ENCODE data around the gene DIP2C.
"Not testable (repeated sequence)": the region's sequence is repeated elsewhere in the genome, so short reads cannot be mapped to it uniquely, and the experiment has no call there.

The DIP2C gene

DNA sequence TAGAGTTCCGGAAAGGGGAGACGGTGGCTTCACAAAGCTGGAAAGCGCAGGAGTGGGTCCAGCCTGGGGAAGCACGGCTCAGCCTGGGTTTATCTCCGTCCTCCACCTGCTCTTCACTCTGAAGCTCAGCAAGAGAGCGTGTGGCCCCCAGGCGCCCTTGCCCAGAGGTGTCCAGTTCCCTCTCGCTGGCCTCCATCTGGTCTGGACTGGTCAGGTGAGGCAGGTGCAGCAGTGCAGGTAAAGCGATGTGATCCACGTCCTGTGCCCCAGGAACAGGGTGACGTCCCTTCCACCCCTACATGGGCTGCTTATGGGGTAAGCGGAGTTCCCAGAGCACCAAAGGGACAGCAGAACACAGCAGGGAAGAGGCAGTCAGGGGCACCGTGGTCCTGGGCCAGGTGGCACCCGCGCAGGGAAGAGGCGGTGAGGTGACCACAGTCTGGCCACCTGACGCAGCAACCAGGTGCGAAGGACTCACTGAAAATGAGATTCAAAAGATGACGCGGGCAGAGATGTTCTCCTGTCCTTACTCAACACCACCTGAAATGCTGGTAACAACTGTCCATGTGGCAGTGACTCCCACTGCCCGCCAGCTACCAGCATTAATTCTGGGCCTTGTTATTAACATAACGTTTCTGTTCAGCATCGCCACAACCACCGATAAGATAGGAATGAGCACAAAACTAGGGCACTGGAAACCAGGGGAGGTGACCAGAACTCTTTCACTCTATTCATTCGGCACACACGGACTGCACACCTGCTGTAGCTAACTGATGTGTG is 33.0 kb upstream of the DIP2C start:
- FAIRE-seq = no peak
- TF ChIP-seq POLR2A (IDR thresholded peaks at IDR 0.05; ENCODE audit: low read depth, low read length) (no peak), TAF1 (IDR thresholded peaks at IDR 0.05; ENCODE audit: borderline replicate concordance, low read depth, low read length) (no peak), POLR2AphosphoS5 (IDR thresholded peaks at IDR 0.05; ENCODE audit: low read depth, low read length) (no peak)

DNA sequence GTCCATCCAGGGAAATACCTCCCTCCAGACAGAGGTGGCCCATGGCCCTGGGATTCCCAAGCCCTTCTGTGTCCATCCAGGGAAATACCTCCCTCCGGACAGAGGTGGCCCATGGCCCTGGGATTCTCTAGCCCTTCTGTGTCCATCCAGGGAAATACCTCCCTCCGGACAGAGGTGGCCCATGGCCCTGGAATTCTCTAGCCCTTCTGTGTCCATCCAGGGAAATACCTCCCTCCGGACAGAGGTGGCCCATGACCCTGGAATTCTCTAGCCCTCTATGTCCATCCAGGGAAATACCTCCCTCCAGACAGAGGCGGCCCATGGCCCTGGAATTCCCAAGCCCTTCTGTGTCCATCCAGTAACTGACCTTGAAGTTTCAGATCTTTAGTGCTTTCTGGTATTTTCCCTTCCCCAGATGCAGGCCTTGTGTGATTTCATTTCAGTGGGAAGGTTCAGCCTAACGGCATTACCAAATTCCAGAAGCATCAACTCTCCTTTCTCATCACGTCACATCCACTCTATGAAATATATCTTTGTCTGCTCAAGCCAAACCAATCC is 28.8 kb upstream of the DIP2C start:
- TF ChIP-seq POLR2A (IDR thresholded peaks at IDR 0.05; ENCODE audit: low read depth, low read length) (no peak), TAF1 (IDR thresholded peaks at IDR 0.05; ENCODE audit: borderline replicate concordance, low read depth, low read length) (no peak), POLR2AphosphoS5 (IDR thresholded peaks at IDR 0.05; ENCODE audit: low read depth, low read length) (no peak)
- FAIRE-seq (no peak), DNase-seq (ENCODE audit: insufficient read length) (no peak)

More for the DNA sequence above, 33.0 kb upstream of the DIP2C start:
- no peak for DNase-seq (ENCODE audit: insufficient read length)

DNA sequence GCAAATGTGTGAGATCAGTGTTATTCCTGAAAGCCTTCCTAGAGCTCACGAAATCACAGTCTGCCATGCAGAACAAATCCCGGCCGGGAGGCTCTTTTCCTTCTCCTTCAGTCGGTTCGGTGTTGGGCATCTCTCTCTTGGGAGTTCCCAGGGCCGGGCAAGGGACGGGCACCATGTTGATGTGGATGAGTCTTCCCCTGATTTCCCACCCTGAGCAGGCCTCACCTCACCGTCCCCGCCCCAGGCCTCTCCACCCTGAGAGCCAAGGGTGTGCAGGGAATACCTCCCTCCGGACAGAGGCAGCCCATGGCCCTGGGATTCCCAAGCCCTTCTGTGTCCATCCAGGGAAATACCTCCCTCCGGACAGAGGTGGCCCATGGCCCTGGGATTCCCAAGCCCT is 28.0 kb upstream of the DIP2C start:
- TF ChIP-seq TAF1 (IDR thresholded peaks at IDR 0.05; ENCODE audit: borderline replicate concordance, low read depth, low read length) = no peak
- no peak for TF ChIP-seq POLR2A (IDR thresholded peaks at IDR 0.05; ENCODE audit: low read depth, low read length)
- no peak for TF ChIP-seq POLR2AphosphoS5 (IDR thresholded peaks at IDR 0.05; ENCODE audit: low read depth, low read length)
- no peak for DNase-seq (ENCODE audit: insufficient read length)
- FAIRE-seq = no peak

DNA sequence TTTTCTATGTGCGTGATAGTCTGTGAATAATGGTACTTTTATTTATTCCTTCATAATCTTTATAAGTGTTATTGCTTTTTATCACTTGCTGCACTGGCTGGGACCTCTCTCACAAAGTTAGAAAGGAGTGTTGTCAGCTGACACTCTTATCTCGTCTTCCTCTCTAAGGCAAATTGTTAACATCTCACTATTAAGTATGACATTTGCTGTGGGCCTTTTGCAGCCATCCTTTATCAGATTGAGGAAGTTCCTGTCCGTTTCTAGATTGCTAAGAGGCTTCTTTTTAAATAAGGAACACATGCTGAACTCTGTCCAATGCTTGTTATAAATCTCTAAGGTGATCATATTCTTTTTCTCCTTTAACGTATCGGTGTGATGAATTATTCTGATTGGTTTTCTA is 27.4 kb upstream of the DIP2C start:
- FAIRE-seq (no peak), DNase-seq (ENCODE audit: insufficient read length) (no peak)
- TF ChIP-seq POLR2AphosphoS5 (IDR thresholded peaks at IDR 0.05; ENCODE audit: low read depth, low read length) (no peak), TAF1 (IDR thresholded peaks at IDR 0.05; ENCODE audit: borderline replicate concordance, low read depth, low read length) (no peak), POLR2A (IDR thresholded peaks at IDR 0.05; ENCODE audit: low read depth, low read length) (no peak)

DNA sequence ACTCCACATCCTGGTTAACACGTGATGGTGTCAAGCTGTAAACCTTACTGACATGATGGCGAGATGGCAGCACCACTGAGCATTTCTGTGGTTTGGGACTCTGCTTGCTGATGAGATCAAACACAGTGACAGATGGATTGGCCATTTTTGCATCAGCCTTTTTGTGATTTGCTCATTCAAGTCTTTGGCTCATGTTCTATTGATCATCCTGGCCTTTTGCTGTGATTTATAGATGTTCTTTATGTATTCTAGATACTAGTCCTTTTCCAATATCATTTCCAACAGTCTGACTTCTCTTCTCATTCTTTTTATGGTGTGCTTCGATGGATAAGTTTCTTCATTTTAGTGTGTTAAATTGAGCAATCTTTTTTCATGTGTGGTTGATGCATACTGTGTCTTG is 24.7 kb upstream of the DIP2C start:
- FAIRE-seq (no peak), DNase-seq (ENCODE audit: insufficient read length) (no peak)
- no peak for TF ChIP-seq POLR2A (IDR thresholded peaks at IDR 0.05; ENCODE audit: low read depth, low read length)
- TF ChIP-seq TAF1 (IDR thresholded peaks at IDR 0.05; ENCODE audit: borderline replicate concordance, low read depth, low read length) = no peak
- no peak for TF ChIP-seq POLR2AphosphoS5 (IDR thresholded peaks at IDR 0.05; ENCODE audit: low read depth, low read length)

DNA sequence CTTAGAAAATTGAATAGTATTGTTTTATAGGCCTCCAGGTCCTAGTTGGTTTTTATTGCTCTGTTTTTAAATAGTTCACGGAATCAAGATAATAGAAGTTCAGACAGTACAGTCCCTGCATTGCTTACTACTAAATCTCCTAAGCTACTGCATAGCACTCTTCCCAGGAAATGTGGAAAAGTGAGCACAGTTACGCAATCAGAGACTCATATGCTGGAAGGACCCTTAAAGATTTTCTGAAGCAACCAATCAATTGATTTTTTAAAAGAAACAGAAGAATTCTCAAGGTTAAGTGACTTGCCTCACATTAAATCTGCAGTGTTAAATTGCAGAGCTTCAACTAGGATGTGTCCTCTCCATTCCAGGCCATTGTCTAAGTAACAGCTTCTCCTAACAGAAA is 23.1 kb upstream of the DIP2C start:
- TF ChIP-seq POLR2AphosphoS5 (IDR thresholded peaks at IDR 0.05; ENCODE audit: low read depth, low read length) (no peak), POLR2A (IDR thresholded peaks at IDR 0.05; ENCODE audit: low read depth, low read length) (no peak), TAF1 (IDR thresholded peaks at IDR 0.05; ENCODE audit: borderline replicate concordance, low read depth, low read length) (no peak)
- DNase-seq (ENCODE audit: insufficient read length) = no peak
- no peak for FAIRE-seq

DNA sequence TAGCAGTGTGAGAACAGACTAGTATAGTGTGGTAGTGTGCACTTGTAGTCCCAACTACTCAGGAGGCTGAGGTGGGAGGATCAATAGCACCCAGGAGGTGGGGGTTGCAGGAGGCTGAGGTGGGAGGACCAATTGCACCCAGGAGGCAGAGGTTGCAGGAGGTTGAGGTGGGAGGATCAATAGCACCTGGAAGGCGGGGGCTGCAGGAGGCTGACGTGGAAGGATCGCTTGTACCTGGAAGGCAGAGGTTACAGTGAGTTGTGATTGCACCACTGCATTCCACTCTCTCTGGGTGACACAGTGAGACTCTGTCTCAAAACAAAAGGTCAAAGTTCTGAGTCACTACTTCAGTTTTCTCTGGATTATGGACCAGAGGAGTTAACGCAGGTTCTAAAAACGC is 22.6 kb upstream of the DIP2C start:
- no peak for FAIRE-seq

DNA sequence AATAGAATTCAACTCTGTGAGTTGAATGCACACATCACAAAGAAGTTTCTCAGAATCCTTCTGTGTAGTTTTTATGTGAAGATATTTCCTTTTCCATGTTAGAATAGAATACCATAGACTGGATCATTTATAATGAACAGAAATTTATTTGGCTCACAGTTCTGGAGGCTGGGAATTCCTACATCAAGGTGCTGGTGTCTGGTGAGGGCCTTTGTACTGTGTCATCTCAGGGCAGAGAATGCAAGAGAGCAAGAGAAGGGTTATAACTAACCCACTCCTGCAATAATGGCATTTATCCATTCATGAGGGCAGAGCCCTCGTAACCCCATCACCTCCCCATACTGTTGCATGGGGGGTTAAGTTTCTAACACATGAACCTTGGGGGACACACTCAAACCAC is 18.4 kb upstream of the DIP2C start:
- no peak for TF ChIP-seq POLR2AphosphoS5 (IDR thresholded peaks at IDR 0.05; ENCODE audit: low read depth, low read length)
- TF ChIP-seq POLR2A (IDR thresholded peaks at IDR 0.05; ENCODE audit: low read depth, low read length) = no peak
- TF ChIP-seq TAF1 (IDR thresholded peaks at IDR 0.05; ENCODE audit: borderline replicate concordance, low read depth, low read length) = no peak
- DNase-seq (ENCODE audit: insufficient read length) (no peak), FAIRE-seq (no peak)

More for the DNA sequence above, 22.6 kb upstream of the DIP2C start:
- DNase-seq (ENCODE audit: insufficient read length) = no peak
- TF ChIP-seq TAF1 (IDR thresholded peaks at IDR 0.05; ENCODE audit: borderline replicate concordance, low read depth, low read length) (no peak), POLR2AphosphoS5 (IDR thresholded peaks at IDR 0.05; ENCODE audit: low read depth, low read length) (no peak), POLR2A (IDR thresholded peaks at IDR 0.05; ENCODE audit: low read depth, low read length) (no peak)

DNA sequence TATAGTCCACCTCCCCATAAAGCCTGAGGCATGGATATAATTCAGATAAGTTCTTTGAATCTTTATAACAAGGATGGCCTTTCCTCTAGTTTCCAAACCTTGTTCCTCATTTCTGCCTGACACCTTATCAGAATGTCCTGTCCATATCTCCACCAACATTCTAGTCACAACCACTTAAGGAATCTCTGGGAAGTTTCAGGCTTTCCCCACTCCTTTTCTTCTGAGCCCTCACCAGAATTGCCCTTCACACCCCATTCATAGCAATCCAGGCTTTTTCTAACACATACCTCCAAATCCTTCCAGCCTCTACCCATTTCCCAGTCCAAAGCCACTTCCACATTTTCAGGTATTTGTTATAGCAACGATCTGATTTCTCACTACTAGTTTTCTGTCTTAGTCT is 18.0 kb upstream of the DIP2C start:
- no peak for FAIRE-seq

DNA sequence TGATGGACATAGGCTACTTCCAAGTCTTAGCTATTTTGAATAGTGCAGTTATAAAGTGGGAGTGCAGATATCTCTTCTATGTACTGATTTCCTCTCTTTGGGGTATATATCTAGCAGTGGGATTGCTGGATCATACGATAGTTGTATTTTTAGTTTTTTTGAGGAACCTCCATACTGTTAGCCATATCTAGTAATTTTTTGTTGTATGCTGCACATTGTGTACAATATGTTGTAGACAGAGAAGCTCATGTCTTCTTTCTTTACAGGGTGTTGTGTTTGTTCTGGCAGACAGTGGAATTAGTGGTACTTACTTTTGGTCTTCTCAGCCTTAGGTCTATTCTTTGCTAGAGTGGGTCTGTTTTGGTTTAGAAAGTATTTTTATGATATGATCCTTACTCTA is 13.7 kb upstream of the DIP2C start:
- no peak for FAIRE-seq
- TF ChIP-seq TAF1 (IDR thresholded peaks at IDR 0.05; ENCODE audit: borderline replicate concordance, low read depth, low read length) (no peak), POLR2AphosphoS5 (IDR thresholded peaks at IDR 0.05; ENCODE audit: low read depth, low read length) (no peak), POLR2A (IDR thresholded peaks at IDR 0.05; ENCODE audit: low read depth, low read length) (no peak)
- no peak for DNase-seq (ENCODE audit: insufficient read length)

More for the DNA sequence above, 18.0 kb upstream of the DIP2C start:
- DNase-seq (ENCODE audit: insufficient read length) = no peak
- TF ChIP-seq POLR2A (IDR thresholded peaks at IDR 0.05; ENCODE audit: low read depth, low read length) = no peak
- TF ChIP-seq TAF1 (IDR thresholded peaks at IDR 0.05; ENCODE audit: borderline replicate concordance, low read depth, low read length) = no peak
- TF ChIP-seq POLR2AphosphoS5 (IDR thresholded peaks at IDR 0.05; ENCODE audit: low read depth, low read length) = no peak

DNA sequence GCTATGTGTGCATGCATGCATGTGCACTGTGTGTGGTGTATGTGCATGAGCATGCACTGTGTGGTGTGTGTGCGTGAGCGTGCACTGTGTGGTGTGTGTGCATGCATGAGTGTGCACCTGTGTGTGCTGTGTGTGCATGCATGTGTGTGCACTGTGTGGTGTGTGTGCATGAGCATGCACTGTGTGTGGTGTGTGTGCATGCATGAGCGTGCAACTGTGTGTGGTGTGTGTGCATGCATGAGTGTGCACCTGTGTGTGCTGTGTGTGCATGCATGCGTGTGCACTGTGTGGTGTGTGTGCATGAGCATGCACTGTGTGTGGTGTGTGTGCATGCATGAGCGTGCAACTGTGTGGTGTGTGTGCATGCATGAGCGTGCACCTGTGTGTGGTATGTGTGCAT is 10.7 kb upstream of the DIP2C start:
- FAIRE-seq = not testable (repeated sequence)

DNA sequence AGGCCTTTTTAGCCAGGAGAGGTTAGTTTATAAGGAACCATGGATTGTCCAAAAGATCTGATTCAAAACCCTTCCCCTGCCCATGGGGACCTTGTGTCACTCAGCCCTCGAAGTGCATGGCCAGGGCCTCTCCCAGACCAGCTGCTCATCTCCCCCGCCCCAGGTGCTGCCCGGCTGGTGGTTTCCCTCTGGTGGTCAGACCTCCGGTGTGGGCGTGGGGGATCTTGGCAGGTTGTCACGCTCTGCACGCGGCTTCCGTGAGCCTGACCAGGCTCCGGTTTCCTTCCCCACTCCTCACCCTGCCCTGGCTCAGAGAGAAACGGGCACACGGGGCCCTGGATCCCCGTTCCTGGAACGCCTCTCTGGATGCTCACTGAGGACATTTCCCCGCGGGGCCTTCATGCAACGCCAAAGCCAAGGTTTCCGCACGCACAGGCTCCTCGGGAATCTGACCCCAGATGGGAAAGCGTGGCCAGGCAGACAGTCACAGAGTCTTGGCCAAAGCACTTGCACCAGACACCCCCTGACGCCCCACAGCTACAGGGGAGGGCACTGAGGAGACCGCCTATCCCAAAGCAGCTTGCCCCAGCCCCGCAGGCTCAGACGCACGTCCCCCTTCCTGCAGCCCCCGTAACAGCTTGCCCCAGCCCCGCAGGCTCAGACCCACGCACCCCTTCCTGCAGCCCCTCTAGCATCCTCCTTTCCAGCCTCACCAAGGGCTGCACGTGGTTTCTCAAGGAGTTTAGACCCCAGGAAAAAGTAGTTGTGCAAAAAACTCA is 7.8 kb upstream of the DIP2C start:
- FAIRE-seq (no peak), DNase-seq (ENCODE audit: insufficient read length) (no peak)
- TF ChIP-seq TAF1 (IDR thresholded peaks at IDR 0.05; ENCODE audit: borderline replicate concordance, low read depth, low read length) = no peak
- no peak for TF ChIP-seq POLR2AphosphoS5 (IDR thresholded peaks at IDR 0.05; ENCODE audit: low read depth, low read length)
- TF ChIP-seq POLR2A (IDR thresholded peaks at IDR 0.05; ENCODE audit: low read depth, low read length) = no peak

More for the DNA sequence above, 10.7 kb upstream of the DIP2C start:
- not testable (repeated sequence) for DNase-seq (ENCODE audit: insufficient read length)

Data from GM12892 (cell line).